Keratinocyte (primary cell): ENCODE measurements around the gene RAB3GAP2.

Source experiments
- EZH2 ChIP-seq: IDR thresholded peaks from one replicate; pipeline ENCODE4 v1.6.1; 2012; ENCODE audit warnings: inconsistent platforms, mild to moderate bottlenecking, low read length, moderate library complexity
- TF ChIP-seq, protein P1 (sequence below), 3 experiments: IDR thresholded peaks in 1 of 3; conservative IDR thresholded peaks in 1 of 3; optimal IDR thresholded peaks in 1 of 3; 2 replicates in 2 of 3; 3 replicates in 1 of 3; pipeline versions ENCODE3 to v1.5.1; 2011; ENCODE audit warnings: low read length in 3 of 3, mild to moderate bottlenecking in 3 of 3, moderate library complexity in 2 of 3, control low read depth in 1 of 3, inconsistent platforms in 1 of 3; ENCODE audit not compliant: insufficient read depth in 2 of 3; ENCODE audit errors: extremely low read depth in 1 of 3

DNA sequence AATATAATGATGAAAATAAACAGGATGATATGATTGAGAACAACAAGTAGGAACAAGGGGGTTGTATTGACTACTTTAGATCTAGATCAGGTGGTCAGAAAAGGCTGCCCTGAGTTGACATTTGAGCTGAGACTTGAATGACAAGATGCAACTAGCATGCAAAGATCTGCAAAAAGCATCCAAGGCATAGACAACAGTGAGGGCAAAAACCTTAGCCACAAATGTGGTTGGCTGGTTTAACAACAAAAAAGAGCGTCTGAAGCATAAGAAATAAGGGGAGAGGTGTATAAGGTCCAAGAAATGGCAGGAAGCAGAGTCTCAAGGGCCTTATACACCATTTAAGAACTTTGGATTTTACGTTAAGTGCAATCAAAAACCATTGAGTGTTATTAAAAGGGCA lies 3.2 kb downstream of the RAB3GAP2 start:
- TF ChIP-seq, protein P1, sequence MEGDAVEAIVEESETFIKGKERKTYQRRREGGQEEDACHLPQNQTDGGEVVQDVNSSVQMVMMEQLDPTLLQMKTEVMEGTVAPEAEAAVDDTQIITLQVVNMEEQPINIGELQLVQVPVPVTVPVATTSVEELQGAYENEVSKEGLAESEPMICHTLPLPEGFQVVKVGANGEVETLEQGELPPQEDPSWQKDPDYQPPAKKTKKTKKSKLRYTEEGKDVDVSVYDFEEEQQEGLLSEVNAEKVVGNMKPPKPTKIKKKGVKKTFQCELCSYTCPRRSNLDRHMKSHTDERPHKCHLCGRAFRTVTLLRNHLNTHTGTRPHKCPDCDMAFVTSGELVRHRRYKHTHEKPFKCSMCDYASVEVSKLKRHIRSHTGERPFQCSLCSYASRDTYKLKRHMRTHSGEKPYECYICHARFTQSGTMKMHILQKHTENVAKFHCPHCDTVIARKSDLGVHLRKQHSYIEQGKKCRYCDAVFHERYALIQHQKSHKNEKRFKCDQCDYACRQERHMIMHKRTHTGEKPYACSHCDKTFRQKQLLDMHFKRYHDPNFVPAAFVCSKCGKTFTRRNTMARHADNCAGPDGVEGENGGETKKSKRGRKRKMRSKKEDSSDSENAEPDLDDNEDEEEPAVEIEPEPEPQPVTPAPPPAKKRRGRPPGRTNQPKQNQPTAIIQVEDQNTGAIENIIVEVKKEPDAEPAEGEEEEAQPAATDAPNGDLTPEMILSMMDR (optimal IDR thresholded peaks at IDR 0.05 in 1 of 3, IDR thresholded peaks at IDR 0.05 in 1 of 3, conservative IDR thresholded peaks at IDR 0.05 in 1 of 3; ENCODE audit: extremely low read depth in 1 of 3, insufficient read depth in 2 of 3, low read length in 3 of 3) = no peak
- TF ChIP-seq EZH2 = no peak
